Suprapubic skin (tissue), 4 donors: ENCODE measurements around the gene ST3GAL4. TPM values are rescaled to one million over a fixed set of nuclear protein-coding genes. Genes with fewer than 3 reads are reported as not detected.
A peak's percentile ranks its signal among the peaks of the same experiment; 100 is the strongest.

ENCODE experiments used
- DNase-seq, 2 donors: peaks; one replicate each; pipeline ENCODE4 v3.0.0-alpha.2; 2019; ENCODE audit warnings: low spot score in 2 of 2
- H3K27ac ChIP-seq: fragments of 200-600 bp; sonication (generic); one replicate; pipeline ENCODE4 v1.5.1; 2019
- H3K27me3 ChIP-seq: fragments of 200-600 bp; sonication (generic); one replicate; pipeline ENCODE4 v1.5.1; 2019
- H3K36me3 ChIP-seq: fragments of 200-600 bp; sonication (generic); one replicate; pipeline ENCODE4 v1.5.1; 2019
- H3K4me1 ChIP-seq: fragments of 200-600 bp; sonication (generic); one replicate; pipeline ENCODE4 v1.5.1; 2019
- H3K4me3 ChIP-seq: fragments of 200-600 bp; sonication (generic); one replicate; pipeline ENCODE4 v1.5.1; 2019; ENCODE audit warnings: mild to moderate bottlenecking
- H3K9me3 ChIP-seq: fragments of 200-600 bp; sonication (generic); one replicate; pipeline ENCODE4 v1.5.1; 2019
- EP300 ChIP-seq: sonication (generic); formaldehyde crosslinking; IDR thresholded peaks from one replicate; pipeline ENCODE4 v1.6.1; 2017; ENCODE audit warnings: antibody characterized with exemption
- POLR2A ChIP-seq, 2 donors: fragments of 450-650 bp; IDR thresholded peaks; one replicate each; pipeline ENCODE4 v1.6.1; 2017; ENCODE audit warnings: antibody characterized with exemption in 2 of 2, mild to moderate bottlenecking in 2 of 2, moderate library complexity in 2 of 2
- POLR2AphosphoS5 ChIP-seq, 3 donors: sonication (generic); formaldehyde crosslinking; IDR thresholded peaks; one replicate each; pipeline ENCODE4 v1.6.1; 2017; ENCODE audit warnings: antibody characterized with exemption in 3 of 3
- WGBS: methylation state at CpG from one replicate; pipeline ENCODE4 v1.1.5; 2018; 5-methylcytosine and 5-hydroxymethylcytosine counted together
- total RNA-seq, 4 donors: library from RNA; depleted of rRNA; stranded (reverse); fragments of >200 nt; gene quantifications; one replicate each; pipeline ENCODE4 v1.1.0, GENCODE V29; 2016
- TF ChIP-seq, protein P1 (sequence below), 2 donors: fragments of 200-600 bp in 1 of 2; fragments of 450-650 bp in 1 of 2; sonication (generic) in 1 of 2; IDR thresholded peaks; one replicate each; pipeline ENCODE4 v1.5.1; 2016 to 2019; ENCODE audit warnings: antibody characterized with exemption in 2 of 2, mild to moderate bottlenecking in 1 of 2, moderate library complexity in 1 of 2

Gene ST3GAL4
- total RNA-seq, 4 donors from 2014 or later: 23.6 to 30.9 (median 26.9) TPM

DNA sequence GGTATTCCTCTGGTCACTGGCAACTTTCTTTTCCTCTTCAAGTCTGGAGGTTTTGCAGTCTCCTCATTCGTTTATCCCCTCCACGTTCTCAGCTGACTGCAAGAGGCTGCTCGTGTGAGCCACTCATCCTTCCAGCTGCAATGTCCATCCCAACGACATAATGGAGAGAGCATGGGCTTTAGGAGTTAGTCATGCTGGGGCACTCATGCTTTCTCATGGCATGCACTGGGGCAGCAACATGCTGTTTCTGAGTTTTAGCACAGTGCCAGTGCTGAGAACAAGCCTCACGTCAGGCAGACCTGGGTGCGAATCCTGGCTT, 44.5 kb upstream of the ST3GAL4 start:
- Histone ChIP-seq H3K27me3 (no peaks in the 10 kb centered on the region), H3K4me3 (no peak overlapping the region), H3K9me3 (no peaks in the 10 kb centered on the region), H3K36me3 (peaks cover 11% of the 10 kb centered on the region), H3K27ac (no peak overlapping the region), H3K4me1 (peaks cover 19% of the 10 kb centered on the region)
- TF ChIP-seq POLR2AphosphoS5 (IDR thresholded peaks at IDR 0.05): no peak
- no peak for TF ChIP-seq POLR2A (IDR thresholded peaks at IDR 0.05)
- no peak for TF ChIP-seq EP300
- WGBS: 59% methylated on average over 5 of the region's 6 CpGs
- no peak for DNase-seq

DNA sequence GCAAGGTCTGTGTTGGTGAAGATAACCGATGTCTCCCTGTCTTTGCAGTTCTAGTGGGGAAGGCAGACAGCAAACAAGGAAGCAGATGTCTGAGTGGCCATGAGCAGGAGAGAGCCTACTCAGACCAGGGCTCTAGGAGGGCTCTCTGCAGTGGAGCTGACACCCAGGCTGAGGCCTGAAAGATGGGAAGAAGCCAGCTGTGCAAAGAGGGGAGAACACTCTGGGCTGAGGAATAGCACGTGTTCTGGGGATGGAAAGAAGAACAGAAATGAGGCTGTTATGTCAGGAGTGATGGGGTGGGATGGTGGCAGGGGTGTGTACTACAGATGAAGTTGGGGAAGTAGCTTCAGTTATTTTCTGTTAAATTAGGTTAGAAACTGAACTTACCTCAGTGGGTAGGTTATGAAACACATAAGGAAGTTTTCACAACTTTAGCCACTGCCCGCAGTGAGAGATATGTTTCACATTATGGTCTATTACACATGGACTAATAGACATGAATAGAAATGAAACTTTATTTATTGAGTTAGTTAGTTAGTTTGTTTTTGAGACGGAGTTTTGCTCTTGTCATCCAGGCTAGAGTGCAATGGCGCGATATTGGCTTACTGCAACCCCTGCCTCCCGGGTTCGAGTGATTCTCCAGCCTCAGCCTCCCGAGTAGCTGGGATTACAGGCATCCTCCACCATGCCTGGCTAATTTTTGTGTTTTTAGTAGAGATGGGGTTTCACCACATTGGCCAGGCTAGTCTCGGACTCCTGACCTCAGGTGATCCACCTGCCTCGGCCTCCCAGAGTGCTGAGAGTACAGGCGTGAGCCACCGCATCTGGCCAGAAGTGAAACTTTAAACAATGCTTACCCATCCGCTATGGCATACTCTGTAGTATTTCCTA, 43.8 kb upstream of the ST3GAL4 start:
- H3K27ac ChIP-seq: no peak overlapping the region
- H3K4me1 ChIP-seq: peaks cover 19% of the 10 kb centered on the region
- DNase-seq: no peak
- WGBS: 89% methylated on average over 14 of the region's 14 CpGs
- TF ChIP-seq POLR2AphosphoS5 (IDR thresholded peaks at IDR 0.05): no peak
- TF ChIP-seq EP300: no peak
- TF ChIP-seq POLR2A (IDR thresholded peaks at IDR 0.05): no peak
- TF ChIP-seq, protein P1, sequence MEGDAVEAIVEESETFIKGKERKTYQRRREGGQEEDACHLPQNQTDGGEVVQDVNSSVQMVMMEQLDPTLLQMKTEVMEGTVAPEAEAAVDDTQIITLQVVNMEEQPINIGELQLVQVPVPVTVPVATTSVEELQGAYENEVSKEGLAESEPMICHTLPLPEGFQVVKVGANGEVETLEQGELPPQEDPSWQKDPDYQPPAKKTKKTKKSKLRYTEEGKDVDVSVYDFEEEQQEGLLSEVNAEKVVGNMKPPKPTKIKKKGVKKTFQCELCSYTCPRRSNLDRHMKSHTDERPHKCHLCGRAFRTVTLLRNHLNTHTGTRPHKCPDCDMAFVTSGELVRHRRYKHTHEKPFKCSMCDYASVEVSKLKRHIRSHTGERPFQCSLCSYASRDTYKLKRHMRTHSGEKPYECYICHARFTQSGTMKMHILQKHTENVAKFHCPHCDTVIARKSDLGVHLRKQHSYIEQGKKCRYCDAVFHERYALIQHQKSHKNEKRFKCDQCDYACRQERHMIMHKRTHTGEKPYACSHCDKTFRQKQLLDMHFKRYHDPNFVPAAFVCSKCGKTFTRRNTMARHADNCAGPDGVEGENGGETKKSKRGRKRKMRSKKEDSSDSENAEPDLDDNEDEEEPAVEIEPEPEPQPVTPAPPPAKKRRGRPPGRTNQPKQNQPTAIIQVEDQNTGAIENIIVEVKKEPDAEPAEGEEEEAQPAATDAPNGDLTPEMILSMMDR (IDR thresholded peaks at IDR 0.05): no peak
- H3K9me3 ChIP-seq: no peaks in the 10 kb centered on the region
- H3K27me3 ChIP-seq: no peaks in the 10 kb centered on the region
- H3K4me3 ChIP-seq: no peak overlapping the region
- peaks cover 11% of the 10 kb centered on the region for H3K36me3 ChIP-seq

DNA sequence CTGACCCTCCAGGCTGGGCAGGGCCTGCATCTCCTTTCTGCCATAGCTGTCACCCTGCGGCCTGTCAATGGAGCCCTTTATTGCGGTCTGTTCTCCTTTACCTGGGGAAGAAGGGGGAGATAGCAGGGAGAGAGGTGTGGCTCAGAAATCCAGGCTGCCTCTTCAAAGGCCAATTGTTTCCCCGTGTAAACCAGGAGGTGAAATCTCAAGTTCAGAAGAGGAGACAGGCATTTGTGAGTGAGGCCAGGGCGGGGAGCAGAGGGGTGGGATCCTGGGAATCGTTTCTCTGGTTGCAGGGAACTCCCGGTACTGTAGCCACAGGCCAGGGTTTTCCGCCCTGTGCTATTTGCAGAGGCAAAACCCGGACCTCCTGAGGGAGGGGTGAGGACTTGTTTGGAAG, 42.5 kb upstream of the ST3GAL4 start:
- Histone ChIP-seq H3K36me3 (peaks cover 11% of the 10 kb centered on the region), H3K4me1 (peaks cover 29% of the 10 kb centered on the region), H3K9me3 (no peaks in the 10 kb centered on the region), H3K27me3 (no peaks in the 10 kb centered on the region), H3K4me3 (no peak overlapping the region), H3K27ac (no peak overlapping the region)
- DNase-seq: no peak
- WGBS: 51% methylated on average over 8 of the region's 8 CpGs
- TF ChIP-seq POLR2A (IDR thresholded peaks at IDR 0.05): no peak
- TF ChIP-seq, protein P1 (IDR thresholded peaks at IDR 0.05): no peak

DNA sequence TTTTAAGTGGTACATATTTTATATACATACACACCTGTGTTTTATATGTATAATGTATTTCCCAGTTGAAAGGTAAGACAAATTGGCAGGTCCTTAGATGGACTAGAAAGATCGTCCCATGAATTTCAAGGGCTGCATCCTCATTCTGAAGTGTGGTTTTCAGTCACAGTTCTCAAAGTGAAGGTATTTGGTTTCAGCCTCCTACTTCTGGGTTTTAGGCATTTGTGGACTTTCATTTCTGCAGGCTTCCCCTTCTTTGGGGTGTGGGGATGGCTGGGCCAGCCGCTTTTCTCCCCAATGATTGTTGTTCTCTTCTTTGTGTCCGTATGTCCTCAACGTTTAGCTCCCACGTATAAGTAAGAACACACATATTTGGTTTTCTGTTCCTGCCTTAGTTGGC, 41.7 kb upstream of the ST3GAL4 start:
- H3K9me3 ChIP-seq: no peaks in the 10 kb centered on the region
- peaks cover 38% of the 10 kb centered on the region for H3K4me1 ChIP-seq
- H3K27me3 ChIP-seq: no peaks in the 10 kb centered on the region
- H3K27ac ChIP-seq: no peak overlapping the region
- TF ChIP-seq EP300 (no peak), POLR2A (IDR thresholded peaks at IDR 0.05) (no peak), POLR2AphosphoS5 (IDR thresholded peaks at IDR 0.05) (no peak)
- TF ChIP-seq, protein P1 (IDR thresholded peaks at IDR 0.05): no peak
- WGBS: 94% methylated on average over 5 of the region's 5 CpGs
- H3K4me3 ChIP-seq: no peak overlapping the region
- peaks cover 7% of the 10 kb centered on the region for H3K36me3 ChIP-seq
- no peak for DNase-seq

DNA sequence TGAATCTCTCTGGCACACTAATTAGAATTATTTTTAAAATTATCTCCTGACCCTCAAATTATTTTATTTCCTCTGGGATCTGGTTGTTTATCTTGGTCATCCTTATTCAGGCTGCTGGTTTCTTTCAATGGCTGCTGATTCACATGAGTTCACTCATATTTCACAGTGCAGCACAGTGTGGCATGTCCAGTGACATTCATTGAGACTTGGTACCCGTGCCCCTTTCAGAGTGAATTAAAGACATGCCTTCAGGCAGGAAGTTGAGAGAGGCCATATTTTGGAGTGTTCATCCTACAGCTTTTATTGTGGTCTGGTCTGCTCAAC, 38.1 kb upstream of the ST3GAL4 start:
- Histone ChIP-seq H3K4me3 (no peak overlapping the region), H3K36me3 (no peaks in the 10 kb centered on the region), H3K9me3 (no peaks in the 10 kb centered on the region), H3K4me1 (peaks cover 38% of the 10 kb centered on the region), H3K27me3 (no peaks in the 10 kb centered on the region), H3K27ac (peak overlapping the region; percentile 91)
- WGBS: 29% methylated on average over 1 of the region's 1 CpG
- TF ChIP-seq POLR2A (IDR thresholded peaks at IDR 0.05) (no peak), POLR2AphosphoS5 (IDR thresholded peaks at IDR 0.05) (no peak), EP300 (no peak)
- TF ChIP-seq, protein P1 (IDR thresholded peaks at IDR 0.05): no peak
- no peak for DNase-seq
